Ovary (tissue), 3 donors: ENCODE measurements around the gene DNAI2.

Source experiments
- EP300 ChIP-seq: sonication (generic); formaldehyde crosslinking; IDR thresholded peaks from one replicate; pipeline ENCODE4 v1.6.1; 2017; ENCODE audit warnings: antibody characterized with exemption
- TF ChIP-seq, protein P1 (sequence below), 3 donors: fragments of 450-650 bp in 2 of 3; fragments of 200-600 bp in 1 of 3; IDR thresholded peaks; one replicate each; pipeline versions ENCODE4 v1.5.1 to v1.8.0; 2016 to 2022; ENCODE audit warnings: antibody characterized with exemption in 3 of 3, mild to moderate bottlenecking in 1 of 3
- donor health status: DM: no; HTN: no; CAD: no.

DNA sequence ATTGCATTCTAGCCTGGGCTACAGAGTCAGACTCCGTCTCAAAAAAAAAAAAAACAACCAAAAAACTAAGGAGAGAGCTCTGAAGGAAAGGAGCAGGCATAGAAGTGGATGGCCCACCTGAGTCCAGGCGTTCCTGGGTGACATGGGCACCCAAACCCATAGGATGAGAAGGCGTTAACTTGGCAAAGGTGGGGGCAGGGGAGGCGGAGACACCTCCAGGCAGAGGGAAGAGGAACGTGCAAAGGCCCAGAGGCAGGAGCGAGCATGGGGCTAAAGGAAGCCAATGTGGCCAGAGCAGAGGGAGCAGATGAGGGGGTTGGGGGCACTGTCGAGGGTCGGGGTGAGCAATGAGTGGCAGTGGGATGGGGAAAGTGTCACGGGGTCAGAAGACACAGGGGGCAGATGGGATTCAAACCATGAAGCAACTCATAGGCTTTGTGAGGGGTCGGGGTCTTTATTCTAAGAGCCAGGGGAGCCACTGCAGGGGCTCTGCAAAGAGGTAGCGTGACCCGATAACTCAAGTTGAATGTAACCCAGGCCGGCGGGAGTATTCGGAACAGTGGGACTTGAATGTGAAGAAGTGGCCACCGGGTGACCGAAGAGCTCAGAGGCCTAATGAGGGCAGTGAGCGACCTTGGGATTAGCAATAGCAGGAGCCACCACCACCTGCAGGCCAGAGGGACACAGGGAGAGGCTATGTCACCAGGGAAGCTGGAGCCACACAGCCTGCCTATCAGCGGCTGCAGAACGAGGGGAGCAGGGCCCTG, 48.9 kb upstream of the DNAI2 start:
- TF ChIP-seq, protein P1, sequence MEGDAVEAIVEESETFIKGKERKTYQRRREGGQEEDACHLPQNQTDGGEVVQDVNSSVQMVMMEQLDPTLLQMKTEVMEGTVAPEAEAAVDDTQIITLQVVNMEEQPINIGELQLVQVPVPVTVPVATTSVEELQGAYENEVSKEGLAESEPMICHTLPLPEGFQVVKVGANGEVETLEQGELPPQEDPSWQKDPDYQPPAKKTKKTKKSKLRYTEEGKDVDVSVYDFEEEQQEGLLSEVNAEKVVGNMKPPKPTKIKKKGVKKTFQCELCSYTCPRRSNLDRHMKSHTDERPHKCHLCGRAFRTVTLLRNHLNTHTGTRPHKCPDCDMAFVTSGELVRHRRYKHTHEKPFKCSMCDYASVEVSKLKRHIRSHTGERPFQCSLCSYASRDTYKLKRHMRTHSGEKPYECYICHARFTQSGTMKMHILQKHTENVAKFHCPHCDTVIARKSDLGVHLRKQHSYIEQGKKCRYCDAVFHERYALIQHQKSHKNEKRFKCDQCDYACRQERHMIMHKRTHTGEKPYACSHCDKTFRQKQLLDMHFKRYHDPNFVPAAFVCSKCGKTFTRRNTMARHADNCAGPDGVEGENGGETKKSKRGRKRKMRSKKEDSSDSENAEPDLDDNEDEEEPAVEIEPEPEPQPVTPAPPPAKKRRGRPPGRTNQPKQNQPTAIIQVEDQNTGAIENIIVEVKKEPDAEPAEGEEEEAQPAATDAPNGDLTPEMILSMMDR (IDR thresholded peaks at IDR 0.05) = no peak
- TF ChIP-seq EP300 = no peak
